Measurements from ENCODE around the gene LAMB1.
"Not testable (repeated sequence)": the region's sequence is repeated elsewhere in the genome, so short reads cannot be mapped to it uniquely, and the experiment has no call there.

LAMB1 gene

GRCh38 chr7:107943018-107943417 lies 59.9 kb downstream of the LAMB1 start:
- no peak for DNase-seq

- no peak for DNase-seq
These were observed 62.0 kb downstream of the LAMB1 start for GRCh38 chr7:107940951-107941350.

GRCh38 chr7:107939573-107940489 lies 63.1 kb downstream of the LAMB1 start:
- no peak for DNase-seq

GRCh38 chr7:107938456-107939250 lies 64.3 kb downstream of the LAMB1 start:
- DNase-seq: no peak

GRCh38 chr7:107937531-107937930 lies 65.4 kb downstream of the LAMB1 start:
- no peak for DNase-seq

GRCh38 chr7:107936312-107936711 lies 66.6 kb downstream of the LAMB1 start:
- no peak for DNase-seq

GRCh38 chr7:107934991-107935770 lies 67.8 kb downstream of the LAMB1 start:
- DNase-seq: no peak

- DNase-seq: no peak
These were observed 69.5 kb downstream of the LAMB1 start for GRCh38 chr7:107933386-107934013.

- DNase-seq: no peak
These were observed 70.2 kb downstream of the LAMB1 start for GRCh38 chr7:107932805-107933204.

- no peak for DNase-seq
These were observed 71.0 kb downstream of the LAMB1 start for GRCh38 chr7:107931740-107932515.

GRCh38 chr7:107926481-107926880 lies 76.5 kb downstream of the LAMB1 start:
- no peak for DNase-seq

- peak; percentile 7 to 40 (median 38) for DNase-seq
These were observed 78.0 kb downstream of the LAMB1 start for GRCh38 chr7:107924841-107925504.

- DNase-seq: no peak
These were observed 80.1 kb downstream of the LAMB1 start for GRCh38 chr7:107922886-107923285.

GRCh38 chr7:107921826-107922225 lies 81.1 kb downstream of the LAMB1 start:
- DNase-seq: not testable (repeated sequence)

- peak in 2 of 3 donors; percentile 18 to 31 for DNase-seq
These were observed 82.8 kb downstream of the LAMB1 start for GRCh38 chr7:107920048-107920772.

- DNase-seq: no peak
These were observed 84.0 kb downstream of the LAMB1 start for GRCh38 chr7:107918948-107919347.

GRCh38 chr7:107917763-107918651 lies 85.0 kb downstream of the LAMB1 start:
- peak; percentile 58 to 69 (median 63) for DNase-seq

- peak; percentile 12 to 77 (median 68) for DNase-seq
These were observed 87.4 kb downstream of the LAMB1 start for GRCh38 chr7:107915541-107915940.

- peak; percentile 76 to 93 (median 83) for DNase-seq
These were observed 88.1 kb downstream of the LAMB1 start for GRCh38 chr7:107914831-107915230.
